A172 (cell line): ENCODE measurements around the gene STAT5B. TPM values are rescaled to one million over a fixed set of nuclear protein-coding genes. Genes with fewer than 3 reads are reported as not detected.
"Not testable (repeated sequence)": the region's sequence is repeated elsewhere in the genome, so short reads cannot be mapped to it uniquely, and the experiment has no call there.

Experiments used
- DNase-seq: peaks from one replicate; pipeline ENCODE4 v3.0.0-alpha.2; 2015; ENCODE audit warnings: low spot score
- total RNA-seq: library from RNA; depleted of rRNA; stranded (reverse); fragments of >200 nt; shearing (Covaris generic); gene quantifications from 2 replicates; pipeline ENCODE4 v1.2.3, GENCODE V29; 2014

The STAT5B gene
- total RNA-seq, 1 experiment from 2014 or later, result 30.9 TPM

DNA sequence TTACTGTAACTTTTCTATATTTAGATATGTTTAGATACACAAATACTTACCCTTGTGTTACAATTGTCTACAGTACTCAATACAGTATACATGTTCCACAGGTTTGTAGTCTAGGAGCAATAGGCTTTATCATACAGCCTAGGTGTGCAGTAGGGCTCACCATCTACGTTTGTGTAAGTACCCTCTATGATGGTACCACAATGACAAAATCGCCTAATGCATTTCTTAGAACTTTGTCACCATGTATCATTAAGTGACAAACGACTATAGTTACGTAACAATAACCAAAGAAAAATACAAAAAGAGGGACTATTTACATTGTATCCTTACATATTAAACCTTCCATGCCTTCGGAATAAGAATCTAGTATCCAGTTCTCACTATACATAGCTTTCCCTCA lies 8.0 kb downstream of the STAT5B start:
- DNase-seq, result no peak

DNA sequence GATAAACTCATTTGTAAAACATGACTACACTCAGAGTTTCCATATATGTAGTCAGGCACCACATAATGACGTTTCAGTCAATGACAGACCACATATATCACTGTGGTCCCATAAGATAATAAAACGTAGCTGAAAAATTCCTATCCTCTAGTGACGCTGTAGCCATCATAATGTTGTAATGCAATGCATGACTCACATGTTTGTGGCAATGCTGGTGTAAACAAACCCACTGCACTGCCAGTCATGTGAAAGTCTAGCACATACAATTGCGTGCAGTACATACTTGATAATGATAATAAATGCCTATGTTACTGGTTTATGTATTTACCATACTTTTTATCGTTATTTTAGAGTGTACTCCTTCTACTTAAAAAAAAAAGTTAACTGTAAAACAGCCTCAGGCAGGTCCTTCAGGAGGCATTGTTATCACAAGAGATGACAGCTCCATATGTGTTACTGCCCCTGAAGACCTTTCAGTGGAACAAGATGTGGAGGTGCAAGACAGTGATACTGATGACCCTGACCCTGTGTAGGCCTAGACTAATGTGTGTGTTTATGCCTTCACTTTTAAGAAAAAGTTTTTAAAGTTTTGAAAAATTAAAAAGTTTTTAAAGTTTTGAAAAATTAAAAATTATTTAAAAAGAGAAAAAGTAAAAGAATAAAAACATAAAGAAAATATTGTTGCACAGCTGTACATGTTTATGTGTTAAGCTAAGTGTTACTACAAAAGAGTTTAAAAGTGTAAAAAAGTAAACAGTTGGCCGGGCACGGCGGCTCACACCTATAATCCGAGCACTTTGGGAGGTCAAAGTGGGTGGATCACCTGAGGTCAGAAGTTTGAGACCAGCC lies 9.0 kb downstream of the STAT5B start:
- DNase-seq, result peak; percentile 89

DNA sequence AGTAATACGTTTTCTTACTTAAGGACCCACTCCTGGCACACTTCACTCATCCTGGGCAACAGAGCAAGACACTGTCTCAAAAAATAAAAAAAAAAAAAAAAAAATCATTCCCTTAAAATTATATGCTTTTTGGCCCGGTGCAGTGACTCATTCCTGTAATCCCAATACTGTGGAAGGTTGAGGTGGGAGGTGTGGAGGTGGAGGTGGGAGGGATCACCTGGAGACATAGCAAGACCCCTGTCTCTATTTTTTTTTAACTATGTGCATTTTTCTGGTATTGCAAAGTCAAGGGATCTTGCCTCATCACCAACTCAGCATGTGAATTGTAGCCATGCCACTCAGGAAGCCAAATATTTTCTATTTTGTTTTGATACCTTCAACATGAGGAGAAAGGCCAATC lies 9.7 kb downstream of the STAT5B start:
- no peak for DNase-seq

DNA sequence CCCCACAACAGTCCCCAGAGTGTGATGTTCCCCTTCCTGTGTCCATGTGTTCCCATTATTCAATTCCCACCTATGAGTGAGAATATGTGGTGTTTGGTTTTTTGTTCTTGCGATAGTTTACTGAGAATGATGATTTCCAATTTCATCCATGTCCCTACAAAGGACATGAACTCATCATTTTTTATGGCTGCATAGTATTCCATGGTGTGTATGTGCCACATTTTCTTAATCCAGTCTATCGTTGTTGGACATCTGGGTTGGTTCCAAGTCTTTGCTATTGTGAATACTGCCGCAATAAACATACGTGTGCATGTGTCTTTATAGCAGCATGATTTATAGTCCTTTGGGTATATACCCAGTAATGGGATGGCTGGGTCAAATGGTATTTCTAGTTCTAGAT lies 11.8 kb downstream of the STAT5B start:
- DNase-seq, result not testable (repeated sequence)

DNA sequence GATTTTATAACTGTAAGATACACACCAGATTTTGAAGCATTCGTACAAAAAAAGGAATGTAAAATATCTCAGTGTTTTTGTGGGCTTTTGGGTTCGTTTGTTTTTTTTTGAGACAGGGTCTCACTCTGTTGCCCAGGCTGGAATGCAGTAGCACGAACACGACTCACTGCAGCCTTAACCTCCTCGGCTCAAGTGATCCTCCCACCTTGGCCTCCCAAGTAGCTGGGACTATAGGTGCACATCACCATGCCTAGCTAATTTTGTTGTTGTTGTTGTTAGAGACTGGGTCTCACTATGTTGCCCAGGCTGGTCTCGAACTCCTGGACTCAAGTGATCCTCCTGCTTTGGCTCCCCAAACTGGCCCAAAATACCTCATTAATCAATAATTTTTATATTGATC lies 15.9 kb downstream of the STAT5B start:
- no peak for DNase-seq

DNA sequence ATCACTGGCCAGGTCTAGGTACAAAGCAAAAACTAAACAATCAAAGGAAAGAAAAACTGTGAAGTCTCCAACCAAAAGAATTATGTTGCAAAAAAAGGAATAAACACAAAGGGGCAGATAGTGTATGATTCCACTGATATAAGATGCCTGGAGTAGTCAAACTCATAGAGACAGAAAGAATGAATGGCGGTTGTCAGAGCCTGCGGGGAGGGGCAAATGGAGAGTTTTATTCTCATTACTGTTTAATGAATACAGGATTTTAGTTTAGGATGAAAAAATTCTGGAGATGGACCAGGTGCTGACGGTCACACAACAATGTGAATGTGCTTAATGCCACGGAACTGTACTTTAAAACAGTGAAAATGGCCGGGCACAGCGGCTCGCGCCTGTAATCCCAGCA lies 20.7 kb downstream of the STAT5B start:
- DNase-seq, result no peak

DNA sequence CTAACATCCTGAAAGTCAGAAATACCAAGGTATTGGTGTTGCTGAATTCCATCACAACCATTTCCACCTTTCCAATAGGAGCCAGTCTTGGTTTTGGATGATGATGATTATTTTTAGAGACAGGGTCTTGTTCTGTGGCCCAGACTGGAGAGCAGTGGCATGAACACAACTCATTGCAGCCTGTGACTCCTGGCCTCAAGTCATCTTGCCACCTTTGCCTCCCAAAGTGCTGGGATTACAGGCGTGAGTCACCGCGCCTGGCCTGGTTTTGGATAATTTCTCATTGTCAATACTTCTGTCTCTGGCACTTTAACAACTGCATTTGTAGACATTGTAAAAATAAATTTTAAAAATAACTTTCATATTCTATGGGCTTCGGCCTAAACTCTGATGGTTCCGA lies 22.6 kb downstream of the STAT5B start:
- peak; percentile 50 for DNase-seq

DNA sequence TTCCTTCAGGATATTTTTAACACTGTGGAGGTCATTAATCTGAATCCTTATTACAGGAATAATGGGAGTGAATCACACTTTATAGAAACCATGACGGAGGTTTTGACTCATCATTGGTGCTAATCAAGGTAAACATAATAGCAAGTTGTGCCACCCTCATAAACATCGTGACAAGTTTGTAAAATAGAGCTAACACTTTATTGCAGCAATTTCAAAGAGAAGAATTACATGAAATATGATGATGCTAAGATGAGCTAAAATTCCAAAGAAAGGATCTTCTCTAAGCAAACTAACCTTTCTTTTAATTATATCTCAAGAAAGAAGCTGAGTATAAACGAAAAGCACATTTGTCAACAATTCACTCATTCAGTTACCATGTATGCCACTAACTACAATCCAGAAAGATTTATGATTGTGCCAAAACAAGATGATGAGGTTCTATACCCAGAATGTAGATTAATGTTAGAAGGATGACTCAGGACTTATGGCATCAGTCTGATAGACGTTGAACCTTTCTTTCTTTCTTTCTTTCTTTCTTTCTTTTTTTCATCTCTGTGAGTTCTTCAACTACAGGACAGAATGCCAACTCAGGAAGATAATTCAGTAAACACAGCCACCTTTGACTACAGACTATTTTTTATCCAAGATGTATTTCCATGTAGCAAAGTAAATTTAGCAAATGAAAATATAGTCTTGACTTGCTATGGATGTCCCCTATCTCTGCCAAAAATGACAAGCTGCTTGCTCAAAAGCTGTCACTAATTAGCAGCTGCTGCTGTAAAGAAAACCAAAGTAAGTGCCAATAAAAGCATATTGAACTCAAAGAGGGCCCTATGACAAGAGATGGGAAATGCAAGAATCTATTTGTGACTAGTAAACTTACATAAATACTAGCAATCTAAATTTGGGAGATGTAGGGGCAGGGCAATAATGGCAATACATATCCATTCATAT lies 23.3 kb downstream of the STAT5B start:
- peak; percentile 66 for DNase-seq

DNA sequence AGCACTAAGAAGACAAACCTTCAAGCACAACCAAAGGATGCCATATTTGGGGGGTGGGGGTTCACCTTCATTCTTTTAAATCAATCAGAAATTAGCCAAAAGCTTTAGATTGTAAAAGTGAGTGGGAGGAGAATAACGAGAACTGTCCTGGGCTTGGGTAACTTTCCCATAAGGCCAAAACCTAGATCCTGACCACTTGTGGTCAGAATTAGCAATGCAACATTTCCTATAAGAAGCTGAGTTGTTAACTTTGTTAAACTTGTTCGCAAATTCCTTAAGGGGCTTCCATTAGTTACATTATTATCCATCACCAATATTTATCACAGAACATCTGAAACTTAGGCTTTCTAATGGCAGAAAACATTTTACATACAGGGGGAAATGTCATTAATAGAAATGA lies 25.1 kb downstream of the STAT5B start:
- peak; percentile 23 for DNase-seq

DNA sequence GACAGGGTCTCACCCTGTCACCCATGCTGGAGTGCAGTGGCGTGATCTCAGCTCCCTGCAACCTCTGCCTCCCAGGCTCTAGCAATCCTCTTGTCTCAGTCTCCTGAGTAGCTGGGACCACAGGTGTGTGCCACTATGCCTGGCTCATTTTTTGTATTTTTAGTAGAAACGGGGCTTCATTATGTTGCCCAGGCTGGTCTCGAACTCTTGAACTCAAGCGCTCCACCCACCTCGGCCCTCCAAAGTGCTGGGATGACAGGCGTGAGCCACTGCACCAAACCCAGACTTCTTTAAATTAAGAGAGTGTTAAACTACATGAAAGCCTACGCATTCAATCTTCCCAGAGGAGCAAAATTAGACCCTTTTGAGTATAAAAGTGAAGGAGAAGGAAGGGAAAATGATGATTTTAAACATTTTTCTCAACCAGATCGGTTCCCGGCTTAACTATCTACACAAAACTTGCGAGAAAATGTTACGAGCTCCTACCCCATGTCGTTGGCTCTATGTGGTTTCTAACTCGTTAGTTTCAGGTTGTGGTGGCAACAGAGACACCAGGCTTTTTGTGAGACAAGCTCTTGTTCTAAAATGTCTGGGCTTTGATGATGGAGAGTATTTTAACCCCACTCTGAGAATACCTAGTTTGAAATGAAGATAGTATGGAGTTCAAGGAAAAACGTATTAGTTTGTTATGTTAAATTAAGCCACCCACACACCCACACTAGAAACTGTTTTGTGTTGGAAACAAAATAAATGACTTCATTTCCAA lies 26.3 kb downstream of the STAT5B start:
- DNase-seq, result no peak

DNA sequence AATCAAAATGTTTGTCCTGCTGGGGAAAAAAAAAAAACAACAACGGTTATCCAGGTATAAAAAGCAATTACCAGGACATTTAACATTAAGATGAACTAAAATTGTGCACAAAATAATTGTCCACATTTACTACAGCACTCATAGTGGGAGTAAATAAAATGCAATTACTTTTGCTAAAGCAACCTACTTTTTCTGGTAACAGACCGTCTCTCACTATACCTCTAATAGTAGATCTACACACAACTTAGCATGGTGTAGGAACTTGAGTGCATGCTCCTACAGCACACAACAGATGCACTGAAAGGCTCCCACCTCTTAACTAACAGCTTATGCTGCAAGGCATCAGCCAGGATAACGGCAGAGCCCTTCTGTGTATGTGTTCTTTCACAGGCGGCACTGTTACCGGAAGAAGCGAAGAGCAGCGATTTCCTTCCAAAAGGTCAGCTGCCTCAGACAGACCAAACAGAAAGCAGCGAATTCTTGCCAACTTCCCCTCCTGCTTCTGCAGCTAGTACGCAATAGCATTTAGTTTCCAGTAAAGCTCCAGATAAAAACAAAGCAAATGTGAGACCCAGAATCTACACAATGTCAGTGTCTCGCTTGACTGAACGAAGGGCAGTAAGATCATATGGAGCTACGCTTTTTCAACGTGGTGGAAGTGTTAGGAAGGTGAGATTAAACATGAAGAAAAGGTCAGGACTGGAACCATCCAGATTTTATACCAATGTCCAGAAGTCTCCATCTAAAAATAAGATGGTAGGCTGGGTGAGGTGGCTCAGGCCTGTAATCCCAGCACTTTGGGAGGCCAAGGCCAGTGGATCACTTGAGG lies 27.6 kb downstream of the STAT5B start:
- peak; percentile 44 for DNase-seq

DNA sequence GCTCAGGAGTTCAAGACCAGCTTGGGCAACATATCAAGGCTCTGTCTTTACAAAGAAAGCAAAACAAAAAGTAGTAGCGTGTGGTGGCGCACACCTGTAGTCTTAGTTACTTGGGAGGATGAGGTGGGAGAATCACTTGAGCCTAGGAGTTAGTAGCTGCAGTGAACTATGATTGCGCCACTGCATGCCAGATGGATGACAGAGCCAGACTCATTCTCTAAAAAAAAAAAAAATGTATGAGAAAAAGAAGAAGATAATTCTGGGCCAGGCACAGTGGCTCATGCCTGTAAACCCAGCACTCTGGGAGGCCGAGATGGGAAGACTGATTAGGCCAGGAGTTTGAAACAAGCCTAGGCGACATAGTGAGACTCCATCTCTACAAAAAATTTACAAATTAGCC lies 28.5 kb downstream of the STAT5B start:
- DNase-seq, result peak; percentile 40

DNA sequence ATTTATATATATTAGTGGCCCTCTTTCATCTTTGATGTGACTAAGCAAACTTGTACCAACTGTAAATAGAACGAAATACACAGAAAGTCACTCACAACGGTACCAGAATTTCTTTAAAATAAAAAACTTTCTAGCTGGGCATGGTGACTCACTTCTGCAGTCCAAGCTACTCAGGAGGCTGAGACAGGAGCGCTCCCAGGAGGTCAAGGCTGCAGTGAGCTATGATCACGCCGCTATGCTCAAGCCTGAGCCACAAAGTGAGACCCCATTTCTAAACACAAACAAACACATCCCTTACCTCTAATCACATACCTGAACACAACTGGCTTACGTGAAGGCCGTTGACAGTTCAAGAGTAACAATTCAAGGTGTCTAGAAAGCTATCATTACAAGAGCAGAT lies 29.7 kb downstream of the STAT5B start:
- DNase-seq, result no peak

DNA sequence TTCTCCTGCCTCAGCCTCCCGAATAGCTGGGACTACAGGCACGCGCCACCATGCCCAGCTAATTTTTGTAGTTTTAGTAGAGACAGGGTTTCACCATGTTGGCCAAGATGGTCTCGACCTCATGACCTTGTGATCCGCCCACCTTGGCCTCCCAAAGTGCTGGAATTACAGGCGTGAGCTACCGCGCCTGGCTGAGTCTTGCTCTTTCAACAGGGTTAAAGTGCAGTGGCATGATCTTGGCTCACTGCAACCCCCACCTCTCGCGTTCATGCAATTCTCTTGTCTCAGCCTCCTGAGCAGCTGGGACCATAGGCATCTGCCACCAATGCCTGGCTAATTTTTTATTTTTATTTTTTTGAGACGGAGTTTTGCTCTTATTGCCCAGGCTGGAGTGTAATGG lies 31.0 kb downstream of the STAT5B start:
- DNase-seq, result not testable (repeated sequence)

DNA sequence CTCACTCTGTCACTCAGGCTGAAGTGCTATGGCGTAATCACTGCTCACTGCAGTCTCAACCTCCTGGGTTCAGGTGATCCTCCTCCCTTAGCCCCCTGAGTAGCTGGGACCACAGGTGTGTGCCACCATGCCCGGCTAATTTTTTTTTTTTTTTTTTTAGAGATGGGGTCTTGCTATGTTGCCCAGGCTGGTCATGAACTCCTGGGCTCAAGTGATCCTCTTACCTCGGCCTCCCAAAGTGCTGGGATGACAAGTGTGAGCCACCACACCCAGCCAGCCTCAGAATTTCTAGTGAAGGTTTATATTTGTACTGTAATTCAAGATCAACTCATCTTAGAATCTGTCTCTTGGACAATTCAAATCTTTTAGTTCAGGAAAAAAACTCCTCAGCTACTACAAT lies 32.1 kb downstream of the STAT5B start:
- not testable (repeated sequence) for DNase-seq

DNA sequence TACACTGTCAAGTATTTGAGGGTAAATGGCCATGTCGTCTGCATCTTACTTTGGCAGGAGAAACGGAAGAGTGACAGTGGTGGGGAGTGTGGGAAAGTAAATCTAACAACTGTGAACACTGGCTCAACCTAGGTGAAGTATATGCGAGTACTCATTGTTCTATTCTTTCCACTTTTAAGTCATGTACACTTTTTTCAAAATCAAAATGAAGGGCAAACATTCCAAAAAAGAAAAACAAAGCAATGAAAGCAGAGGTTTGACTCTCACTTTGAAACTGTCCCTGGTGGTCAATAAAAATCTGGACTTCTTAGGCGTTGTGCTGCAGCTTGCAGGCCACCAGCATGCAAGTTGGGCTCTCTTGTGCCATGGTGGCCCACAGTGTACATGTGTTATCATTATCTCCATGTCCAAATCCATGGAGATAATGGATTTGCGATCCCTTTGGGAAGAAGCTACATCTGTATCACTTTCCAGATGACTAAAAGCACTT lies 32.7 kb downstream of the STAT5B start:
- DNase-seq, result no peak

DNA sequence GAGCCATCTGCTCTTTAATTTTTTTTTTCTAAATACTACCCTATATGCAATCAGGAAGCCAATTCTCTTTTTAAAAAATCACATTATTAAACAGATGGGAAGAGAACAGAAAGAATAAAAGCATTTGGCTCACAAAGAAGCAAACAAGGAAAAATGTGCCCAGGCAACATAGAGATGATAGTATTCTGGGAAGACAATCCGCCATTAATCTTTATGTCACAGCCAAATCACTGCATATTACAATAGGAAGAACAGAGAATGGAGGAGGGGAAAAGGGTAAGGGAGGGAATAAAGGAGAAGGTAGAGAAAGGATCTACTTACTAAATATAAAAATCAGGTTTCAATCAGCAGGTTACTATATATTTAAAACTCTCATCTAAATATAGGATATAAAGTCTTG lies 34.3 kb downstream of the STAT5B start:
- no peak for DNase-seq

DNA sequence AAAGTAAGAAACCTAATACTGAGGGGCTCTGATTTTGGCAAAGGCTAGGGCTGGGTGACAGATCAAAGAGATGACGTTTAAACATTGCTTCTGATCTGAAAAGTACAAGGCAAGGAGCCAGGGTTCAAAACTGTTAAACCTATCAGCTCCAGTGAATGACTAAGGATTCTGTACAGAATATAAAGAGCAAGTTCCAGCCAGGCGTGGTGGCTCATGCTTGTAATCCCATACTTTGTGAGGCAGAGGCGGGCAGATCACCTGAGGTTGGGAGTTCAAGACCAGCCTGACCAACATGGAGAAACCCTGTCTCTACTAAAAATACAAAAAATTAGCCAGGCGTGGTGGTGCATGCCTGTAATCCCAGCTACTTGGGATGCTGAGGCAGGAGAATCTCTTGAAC lies 35.3 kb downstream of the STAT5B start:
- DNase-seq, result not testable (repeated sequence)

DNA sequence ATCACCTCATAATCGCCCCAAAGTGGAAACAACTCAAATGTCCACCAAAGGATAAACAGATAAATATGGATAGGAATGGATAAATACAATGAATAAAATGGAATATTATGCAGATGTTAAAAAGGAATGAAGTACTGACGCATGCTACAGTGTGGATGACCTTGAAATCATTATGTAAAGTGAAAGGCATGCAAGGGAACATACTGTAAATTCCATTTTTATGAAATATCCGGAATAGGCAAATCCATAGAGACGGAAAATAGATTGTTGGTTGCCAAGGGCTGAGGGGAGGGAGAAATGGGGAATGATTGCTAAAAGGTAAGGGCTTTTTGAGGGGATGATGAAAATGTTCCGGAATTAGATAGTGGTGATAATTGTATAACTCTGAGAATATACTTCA lies 36.0 kb downstream of the STAT5B start:
- no peak for DNase-seq

DNA sequence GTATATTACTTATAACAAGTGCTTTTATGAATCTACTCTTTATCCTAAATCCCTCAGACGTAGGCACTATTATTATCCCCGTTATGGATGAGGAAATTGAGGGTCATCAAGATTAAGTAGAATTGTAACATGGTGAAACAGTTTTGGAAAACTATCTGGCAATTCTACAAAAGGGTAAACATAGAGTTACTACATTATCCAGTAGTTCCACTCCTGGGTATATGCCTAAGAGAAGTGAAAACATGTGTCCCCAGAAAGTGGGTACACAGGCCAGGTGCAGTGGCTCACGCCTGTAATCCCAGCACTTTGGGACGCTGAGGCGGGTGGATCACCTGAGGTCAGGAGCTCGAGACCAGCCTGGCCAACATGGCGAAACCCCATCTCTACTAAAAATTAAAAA lies 36.6 kb downstream of the STAT5B start:
- not testable (repeated sequence) for DNase-seq

DNA sequence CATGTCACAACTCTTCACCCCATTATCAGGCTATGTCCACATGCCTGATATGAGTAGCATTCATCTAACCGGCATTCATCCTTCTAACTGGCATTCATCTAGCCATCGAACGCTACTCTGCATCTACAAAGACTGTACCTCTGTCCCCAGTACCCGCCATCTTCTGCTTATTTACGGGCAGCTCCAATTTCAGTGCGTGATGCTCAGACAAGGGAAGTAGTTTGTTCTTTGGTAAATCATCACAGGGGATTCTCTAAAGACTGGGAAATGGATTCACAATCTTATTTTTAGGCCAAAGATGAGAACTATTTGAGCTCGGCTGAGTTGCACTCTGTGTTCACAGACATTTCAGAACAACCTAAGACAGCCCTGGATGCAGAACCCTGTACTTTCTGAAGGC lies 39.4 kb downstream of the STAT5B start:
- DNase-seq, result no peak
